DMS53 (cell line): ENCODE measurements around the gene PTPRZ1.
A peak's percentile ranks its signal among the peaks of the same experiment; 100 is the strongest.

Experiments
- DNase-seq: peaks from one replicate; lab custom pipeline; 2025; lab: John Stamatoyannopoulos, UW

The PTPRZ1 gene

DNA sequence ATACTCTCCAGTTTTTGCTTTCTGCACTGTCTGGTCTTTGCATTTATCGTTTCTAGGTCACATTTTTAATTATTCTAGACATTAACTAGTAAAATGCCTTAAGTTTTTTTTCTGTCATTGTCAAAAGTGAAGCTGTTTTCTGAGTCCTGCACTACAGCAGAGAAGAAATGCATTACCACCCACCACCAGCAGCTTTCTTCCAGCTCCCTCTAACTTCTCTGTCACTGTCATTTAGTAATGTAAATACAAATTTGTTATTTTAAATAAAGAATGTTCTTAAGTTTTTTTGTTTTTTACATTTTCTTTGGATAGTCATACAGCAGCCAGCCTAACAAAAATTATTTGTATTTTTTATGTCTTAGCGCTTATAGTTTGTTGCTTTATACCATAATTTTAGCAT is 18.8 kb downstream of the PTPRZ1 start:
- DNase-seq: no peak

DNA sequence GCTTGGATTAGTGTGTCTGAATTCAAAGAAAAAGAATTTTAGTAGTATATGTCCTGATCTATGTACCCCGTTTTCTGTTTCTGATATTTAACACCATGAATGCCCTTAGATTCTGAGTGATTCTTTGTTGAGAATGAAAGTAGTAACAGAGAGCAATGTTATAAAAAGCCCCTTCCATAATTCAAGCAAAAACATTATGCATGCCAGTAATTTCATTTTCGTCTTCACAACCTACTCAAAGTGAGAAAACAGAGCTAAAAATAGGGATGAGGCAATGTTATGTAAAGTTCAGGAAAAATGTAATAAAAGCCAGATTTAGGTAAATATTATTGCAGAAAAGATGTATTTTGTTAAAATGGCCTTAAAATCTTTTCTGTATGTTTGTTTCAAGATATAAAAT is 28.1 kb downstream of the PTPRZ1 start:
- DNase-seq: no peak

DNA sequence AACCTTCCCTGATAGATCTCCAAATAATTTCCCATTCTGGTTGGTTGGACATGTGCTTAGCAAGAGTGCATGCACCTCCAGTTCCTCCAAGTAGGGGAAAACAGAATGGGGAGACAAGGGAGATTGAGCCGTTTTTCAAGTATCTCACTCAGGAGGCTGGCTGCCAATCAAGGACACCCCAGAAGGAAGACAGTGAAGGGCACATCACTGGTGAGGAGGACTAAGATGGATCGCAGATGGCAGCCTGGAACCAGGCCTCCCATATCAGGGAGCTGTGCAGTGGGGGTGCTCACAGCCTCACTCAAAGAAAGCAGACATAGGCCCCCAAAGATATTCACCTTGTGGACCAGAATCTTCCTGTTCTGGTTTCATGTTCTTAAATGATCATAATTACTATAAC is 31.2 kb downstream of the PTPRZ1 start:
- no peak for DNase-seq

DNA sequence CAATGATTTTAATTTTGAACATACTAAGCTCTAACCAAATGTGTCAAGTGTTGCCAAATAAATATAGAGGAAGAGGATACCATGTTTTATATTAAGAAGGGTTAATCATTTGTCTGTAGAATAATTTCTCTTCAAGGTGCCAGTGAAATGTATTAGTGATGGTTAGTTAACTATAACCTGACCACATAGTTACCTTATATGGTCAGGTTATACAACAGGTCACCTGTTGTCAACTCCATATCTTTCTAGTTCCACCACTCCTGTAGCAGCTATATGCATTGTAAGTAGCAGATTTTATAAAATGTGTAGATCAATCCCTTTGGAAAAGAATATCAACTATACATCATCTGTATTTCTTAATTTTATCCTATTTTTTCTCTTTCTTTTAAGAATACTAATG is 35.1 kb downstream of the PTPRZ1 start:
- DNase-seq: peak; percentile 8

DNA sequence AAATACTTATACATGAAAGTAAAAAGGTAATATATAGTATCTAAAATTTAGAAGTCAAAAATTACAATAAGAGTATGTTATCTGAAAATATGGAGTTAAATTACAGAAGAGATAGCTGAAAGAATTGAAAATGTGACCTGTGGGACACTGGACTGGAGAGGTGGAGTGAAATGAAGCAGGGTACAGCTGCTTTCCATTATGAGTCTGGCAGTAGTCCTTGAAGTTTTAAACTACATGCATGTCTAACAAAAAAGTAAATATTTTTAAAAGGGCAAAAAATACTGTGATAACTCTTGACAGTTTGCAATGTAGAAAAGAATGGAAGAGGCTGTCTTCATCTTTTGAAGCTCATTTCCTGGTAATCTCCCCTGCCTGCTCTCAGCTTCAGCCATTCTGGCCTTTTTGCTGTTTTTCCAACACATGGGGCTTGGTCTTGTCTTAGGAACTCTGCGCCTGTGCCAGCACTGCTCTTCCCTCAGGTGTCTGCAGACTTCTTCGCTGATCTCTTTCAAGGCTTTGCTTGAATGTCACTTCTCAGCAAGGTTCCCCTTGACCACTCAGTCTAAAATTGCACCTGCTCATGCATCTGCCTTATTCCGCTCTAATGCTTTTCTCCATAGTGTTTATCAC is 36.9 kb downstream of the PTPRZ1 start:
- no peak for DNase-seq

DNA sequence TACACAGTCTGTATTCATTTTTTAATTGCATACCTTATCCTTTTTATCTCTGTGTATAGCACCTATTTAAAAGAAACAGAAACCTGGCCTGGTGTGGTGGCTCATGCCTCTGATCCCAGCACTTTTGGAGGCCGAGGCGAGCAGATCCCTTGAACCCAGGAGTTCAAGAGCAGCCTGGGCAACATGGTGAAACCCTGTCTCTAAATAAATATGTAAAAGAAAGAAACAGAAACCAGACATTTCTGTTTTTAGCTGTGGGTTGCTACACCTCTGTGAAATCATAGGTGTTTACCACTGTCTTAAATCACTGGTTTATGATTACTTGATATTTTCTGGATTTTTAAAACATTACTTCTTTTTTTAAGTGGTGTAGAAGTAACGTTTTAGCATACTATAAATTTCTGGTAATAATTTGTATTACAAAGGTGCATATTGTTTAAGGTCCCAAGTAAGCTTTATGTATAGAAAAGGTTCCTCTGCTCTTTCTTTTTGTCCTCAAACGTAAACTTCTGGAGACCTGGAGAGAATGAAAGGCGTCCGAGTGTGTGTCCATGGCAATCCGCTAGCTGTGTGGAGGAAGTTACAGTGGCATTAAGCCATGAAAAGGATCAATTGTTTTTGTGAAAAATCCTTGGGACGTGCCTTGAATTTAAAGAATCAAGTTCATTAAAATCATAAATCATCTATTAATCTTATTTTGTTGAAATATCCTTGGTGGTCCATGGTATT is 41.1 kb downstream of the PTPRZ1 start:
- DNase-seq: no peak

DNA sequence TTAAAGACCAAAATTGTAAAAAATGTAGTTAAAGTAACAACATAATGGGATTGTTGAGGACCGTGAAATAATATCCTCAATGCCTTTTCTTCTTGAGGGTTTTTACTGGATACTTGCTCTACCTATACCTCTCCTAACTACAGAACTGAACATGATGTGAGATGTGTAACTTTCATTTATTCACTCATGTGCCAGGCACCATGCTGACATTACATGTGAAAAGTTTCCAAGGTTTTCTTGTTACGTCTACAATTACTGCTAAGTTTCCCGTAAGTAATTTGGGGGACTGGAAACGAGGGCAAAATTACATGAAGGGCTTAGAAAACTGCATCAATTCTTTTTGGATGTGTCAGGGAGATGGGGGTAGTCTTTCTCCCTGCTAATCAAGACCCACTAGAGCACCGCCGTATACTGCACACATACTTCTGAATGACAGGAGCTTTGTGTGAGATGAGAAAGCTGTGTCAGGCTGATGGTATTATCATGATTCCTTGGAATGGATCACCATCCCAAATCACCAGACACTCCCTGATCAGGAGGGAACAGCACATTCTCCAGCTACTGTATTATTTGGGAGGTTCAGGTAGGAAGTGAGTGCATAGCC is 41.8 kb downstream of the PTPRZ1 start:
- no peak for DNase-seq

DNA sequence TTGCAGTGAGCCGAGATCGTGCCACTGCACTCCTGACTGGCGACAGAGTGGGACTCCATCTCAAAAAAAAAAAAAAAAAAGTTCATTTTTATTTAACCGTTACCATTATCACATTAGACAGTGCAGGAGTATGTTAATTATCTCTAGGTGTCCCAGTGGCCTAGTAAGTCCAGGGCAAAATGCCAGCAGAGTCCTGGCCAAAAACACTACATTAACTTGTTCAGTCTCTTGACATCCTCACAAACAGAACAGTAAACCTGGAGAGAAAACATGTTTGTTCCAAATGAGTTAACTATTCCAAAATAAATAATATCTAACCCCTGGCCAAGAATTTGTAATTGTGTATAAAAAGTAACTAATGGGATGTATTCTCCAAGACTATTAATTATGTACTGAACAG is 43.2 kb downstream of the PTPRZ1 start:
- no peak for DNase-seq

DNA sequence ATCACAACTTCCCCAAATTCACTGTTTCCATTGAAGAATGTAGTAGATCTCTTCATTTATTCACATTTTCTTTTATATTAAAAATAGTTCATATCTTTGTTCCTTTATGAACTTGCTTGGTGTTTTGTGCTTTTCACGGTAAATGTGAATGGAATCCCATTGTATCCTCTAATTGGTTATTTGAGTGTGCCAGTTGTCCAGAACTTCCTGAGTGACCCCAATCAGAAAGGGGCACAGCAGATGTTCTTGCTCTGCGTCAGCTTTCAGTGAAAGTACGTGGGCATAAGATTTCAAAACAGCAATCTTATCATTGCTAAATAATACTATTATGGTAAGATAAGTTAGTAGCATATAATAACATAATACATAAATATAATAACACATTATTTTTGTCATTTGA is 47.0 kb downstream of the PTPRZ1 start:
- no peak for DNase-seq

DNA sequence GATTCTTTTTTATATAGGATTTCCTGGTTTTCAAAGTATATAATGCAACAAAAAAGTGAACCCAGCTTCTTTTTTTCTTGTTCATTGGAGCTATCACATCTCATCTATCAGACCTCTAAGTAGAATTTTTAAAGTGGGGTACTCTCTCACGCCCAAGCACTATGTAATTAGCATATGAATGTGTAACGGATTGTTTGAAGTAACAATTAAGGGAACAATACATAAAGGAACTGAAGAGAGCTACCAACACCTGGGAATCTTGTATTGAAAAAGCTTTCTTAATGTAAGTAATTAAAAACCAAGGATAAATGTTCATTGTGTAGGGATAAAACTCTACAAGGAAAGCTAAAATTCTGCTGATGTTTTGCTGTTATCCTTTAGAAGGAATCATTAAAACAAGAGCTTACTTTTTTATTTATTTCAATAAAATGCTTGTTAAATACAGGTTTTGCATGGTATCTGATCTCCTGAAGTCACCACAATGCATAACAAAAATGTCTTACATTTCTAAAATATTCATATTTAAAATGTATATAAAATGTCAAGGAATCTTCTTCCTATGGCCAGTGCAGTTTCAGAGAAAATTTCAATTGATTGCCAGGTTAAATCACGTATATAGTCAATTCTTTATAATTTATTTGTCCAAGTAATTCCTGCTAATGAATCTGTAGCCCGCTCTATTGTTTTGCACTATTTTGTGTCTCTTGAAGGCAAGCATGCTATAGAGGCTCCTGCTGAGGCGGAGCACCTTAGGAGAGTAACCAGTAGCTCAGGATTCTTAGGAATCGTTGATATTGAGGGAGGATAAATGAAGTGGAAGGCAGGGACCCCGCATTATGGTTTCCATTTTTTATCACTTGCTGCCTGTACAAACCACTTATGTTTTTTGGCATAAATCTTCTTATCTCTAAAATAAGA is 51.6 kb downstream of the PTPRZ1 start:
- DNase-seq: no peak

DNA sequence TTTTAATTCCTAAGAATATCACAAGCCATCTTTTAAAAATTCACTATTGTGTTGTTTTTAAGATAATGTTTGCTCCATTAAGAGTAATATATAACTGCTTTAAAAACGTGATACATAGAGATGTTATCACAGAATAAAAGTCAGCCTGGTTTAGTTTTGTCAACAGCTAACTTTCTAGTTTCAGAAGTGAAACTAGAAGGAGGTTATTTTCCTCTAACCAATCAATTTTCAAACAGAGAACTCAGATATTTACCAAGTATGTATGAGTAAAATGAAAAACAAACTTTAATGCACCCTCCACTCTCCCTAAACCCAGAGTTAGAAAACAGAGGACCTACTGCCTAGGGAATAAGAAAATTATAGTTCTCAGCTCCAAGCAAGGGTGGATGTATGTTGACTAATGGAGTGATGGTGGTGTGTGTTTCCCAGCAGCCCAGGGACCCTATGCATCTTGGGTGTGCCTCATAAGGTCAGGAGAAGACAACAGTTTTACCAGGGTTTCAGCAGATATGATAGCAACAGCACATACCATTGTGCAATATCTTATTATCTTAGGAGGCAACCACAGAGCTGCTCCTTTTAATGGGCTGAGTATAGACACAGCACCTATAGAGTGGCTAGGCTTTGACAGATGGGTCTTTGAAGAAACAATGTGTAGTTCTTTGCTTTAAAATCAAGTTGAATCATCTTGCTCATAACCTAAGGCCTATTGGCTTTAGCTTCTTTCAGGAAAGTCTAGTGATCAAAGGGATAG is 58.4 kb downstream of the PTPRZ1 start:
- no peak for DNase-seq

DNA sequence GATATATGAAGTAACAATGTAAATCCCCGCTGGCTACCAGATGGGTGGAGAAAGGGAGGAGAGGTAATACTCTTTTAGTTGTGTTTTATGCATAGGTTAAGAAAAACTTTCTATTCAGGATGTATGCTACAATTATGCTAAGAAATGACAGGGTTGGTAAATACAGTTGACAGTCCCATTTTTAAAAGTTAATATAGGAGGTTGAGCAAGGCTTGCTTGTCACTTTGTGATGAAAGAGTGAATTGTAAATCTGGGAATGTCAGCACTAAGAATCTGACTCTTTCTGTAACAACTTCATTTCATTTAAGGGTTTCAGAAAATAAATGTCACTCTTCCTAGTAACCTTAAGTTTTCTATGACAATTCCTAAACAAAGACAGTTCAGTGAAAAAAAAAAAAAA is 59.8 kb downstream of the PTPRZ1 start:
- no peak for DNase-seq

DNA sequence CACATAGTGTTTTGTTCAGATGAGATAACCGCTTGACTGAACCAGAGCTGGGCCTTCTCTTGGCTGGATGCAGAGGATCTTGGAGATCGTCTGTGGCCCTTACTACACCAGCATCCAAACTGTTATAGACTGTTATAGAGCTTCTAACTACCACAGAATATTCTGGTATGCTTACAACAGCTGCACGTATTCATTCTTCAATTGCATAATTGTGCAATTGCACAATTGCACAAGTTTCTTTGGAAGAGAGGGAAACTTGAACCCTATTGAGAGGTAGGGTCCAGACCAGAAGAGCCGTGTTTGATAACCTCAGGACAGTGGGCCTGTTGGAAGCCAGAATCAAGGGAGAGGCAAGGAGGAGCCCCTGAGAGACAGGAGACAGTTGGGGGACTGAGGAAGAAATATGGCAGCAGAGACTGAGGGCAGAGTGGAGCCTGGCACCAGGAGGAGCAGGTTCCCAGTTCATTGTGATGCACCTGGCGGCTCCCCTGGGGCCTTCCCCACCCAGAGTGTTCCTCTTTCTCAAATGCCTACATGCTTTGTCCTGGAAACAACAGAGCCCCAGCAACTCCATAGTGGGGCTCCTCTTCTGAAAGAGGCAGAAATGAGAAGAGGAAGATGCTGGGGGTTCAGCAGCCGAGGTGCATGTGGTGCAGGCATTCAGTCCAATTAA is 64.1 kb downstream of the PTPRZ1 start:
- DNase-seq: no peak

DNA sequence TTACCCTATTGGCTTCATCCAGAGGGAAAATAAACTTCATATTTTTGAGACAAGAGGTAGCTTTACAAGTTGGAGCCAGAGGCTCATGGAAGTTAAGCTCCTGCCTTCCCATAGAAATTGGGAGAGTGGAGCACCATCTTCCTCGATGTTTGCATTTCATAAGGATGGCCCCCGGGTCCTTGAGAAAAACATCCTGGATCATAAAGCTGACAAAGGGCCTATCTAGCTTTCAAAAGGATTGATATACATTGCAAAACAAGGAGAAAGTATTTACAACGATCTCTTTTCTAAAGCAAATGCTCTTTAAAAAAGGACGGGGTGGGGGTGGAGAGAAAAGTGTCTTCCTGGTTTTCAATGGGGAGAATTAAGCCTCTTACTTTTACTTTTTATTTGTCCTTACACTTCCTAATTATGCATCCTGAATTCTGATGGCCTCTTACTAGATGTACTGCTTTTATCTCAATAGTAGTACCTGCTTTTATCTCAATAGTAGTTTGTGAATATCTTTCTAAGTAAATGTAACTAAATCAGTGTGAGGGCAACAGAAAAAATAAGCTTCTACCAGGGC is 65.6 kb downstream of the PTPRZ1 start:
- DNase-seq: no peak

DNA sequence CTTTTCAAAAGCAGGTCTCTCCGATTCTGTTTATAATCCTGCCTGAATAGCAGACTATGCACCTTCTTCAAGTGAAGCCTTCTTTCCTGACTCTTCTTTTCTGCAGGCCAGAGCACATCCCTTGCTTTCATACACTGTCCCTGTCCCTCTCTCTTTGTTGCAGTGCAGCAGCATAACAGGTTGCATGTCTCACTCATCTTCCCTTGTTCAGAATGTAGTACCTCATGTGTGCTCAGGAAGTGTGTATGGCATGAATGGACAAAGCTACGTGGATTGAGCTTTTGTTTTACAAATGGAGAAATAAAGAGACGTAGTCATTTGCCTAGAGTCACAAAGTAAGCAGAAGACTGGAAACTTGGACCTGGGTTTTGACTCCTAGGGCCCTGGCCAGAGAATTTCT is 68.0 kb downstream of the PTPRZ1 start:
- no peak for DNase-seq

DNA sequence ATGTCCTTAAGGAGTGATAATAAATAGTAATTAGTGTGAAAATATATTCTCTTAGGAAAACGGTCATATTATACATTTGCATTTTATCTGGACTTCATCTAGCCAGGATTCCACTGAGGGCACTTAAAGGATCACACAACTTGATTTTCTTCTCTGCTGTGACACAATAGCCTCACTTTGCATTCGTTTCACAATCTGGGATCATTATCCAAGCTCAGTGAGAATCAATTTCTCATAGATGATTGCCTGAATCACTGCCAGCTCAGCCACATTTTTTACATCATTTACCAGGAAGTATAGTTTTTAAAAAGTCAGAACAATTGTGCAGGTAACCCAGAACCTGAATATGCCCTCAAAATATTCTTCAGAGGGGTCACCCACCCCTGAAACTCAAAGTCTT is 68.9 kb downstream of the PTPRZ1 start:
- no peak for DNase-seq

DNA sequence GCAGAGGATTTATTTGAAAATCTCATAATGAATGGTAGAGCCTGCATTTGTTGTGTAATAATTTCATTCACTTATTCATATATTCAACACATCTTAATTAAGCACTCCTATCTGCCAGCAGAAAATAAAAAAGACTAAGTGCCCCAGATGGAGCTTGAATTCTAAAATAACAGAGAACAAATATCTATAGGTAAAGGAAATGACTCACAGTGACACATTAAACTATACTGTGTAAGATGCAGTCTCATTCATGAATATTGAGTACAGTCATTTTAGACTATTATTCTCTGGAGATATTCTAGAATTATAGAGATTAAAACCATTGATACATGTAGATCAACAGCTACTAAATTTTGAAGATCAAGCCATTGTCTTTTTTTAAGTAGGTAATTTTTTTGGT is 72.1 kb downstream of the PTPRZ1 start:
- DNase-seq: no peak

DNA sequence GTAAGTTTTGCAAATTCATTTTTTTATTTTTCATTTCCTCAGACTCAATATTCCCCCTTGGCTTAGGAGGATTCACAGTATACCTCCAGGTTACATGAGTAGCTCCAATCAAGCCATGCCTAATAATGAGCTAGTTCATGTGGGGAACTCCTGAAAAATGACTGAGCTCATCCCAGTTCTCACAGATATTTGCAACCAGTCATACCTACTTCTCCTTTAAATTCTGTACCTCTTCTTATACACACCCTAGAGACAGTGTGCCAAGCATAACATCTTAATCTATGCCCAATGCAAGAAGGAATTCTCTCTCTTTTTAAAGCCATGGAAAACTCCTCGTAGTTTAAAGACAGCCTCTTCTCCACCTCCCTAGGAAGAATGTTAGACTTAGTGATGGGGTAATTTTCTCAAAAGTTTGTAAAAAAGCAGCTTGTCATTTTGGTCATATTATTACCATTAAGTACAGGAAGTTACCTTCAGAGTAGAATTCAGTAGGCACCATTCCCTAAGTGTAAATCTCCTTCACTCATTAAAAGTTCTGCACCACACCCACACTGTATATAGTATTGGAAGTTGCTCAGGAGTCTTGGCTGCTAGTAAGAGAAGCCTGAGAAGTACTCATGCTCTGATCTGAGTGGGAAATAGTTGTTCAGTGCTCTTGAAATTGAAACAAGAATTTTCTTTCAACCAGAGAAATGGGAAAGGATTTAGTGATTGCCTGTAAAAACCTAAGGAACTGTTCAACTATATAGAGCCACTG is 72.7 kb downstream of the PTPRZ1 start:
- no peak for DNase-seq

DNA sequence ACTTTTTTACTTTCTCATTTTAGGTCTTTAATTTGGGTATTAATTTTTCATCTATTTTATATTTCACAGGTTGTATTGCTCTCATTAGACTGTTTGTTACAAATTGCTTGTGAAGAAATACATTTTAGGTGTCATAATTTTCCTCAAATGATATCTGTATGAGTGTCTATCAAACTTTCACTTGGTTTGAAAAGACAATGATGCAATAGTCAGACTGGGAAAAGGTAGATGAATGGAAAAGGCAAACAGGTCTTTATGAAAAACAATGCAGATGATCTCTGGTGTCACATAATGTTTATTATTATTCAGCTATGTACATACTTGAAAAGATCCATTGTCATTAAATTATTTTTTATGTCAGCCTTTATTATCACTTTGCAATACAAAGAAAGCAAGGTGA is 80.2 kb downstream of the PTPRZ1 start:
- no peak for DNase-seq

DNA sequence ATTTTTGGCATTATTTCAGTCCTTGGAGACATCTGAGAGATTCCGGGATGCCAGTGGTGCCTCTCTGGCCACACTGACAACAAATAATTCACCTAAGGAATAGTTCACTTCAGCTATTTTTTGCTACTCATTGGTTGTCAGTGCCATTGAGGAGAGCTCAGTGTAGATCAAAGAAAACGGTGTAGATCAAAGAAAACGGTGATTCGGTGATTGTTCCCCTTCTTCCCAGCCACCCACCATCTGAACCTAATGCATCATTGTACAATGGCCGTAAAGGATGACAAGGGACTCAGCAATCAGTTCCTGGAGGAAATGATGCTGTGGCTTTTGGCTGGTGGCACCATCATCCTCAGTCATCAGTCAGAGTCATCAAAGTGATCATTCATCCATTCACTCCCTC is 80.6 kb downstream of the PTPRZ1 start:
- DNase-seq: no peak
